H1 (cell line): ENCODE measurements around the gene EEF2. TPM values are rescaled to one million over a fixed set of nuclear protein-coding genes. Genes with fewer than 3 reads are reported as not detected.

Experiments
- CTCF ChIA-PET: fragments of 300-600 bp; sonication (Branson Sonifier 250); formaldehyde crosslinking; loops from one replicate; lab custom pipeline; 2021; ENCODE audit not compliant: partially characterized antibody; lab: Charles Lee
- POLR2A ChIA-PET: fragments of 300-600 bp; sonication (Branson Sonifier 250); formaldehyde crosslinking; loops from one replicate; lab custom pipeline; 2021; ENCODE audit warnings: inconsistent platforms; ENCODE audit not compliant: partially characterized antibody; lab: Charles Lee
- DNase-seq, 2 experiments: peaks; one replicate each; pipeline versions ENCODE4 v3.0.0 to v3.0.0-alpha.2; 2010 to 2022; ENCODE audit warnings: low spot score in 2 of 2, low read depth in 1 of 2, mixed read lengths in 1 of 2
- FAIRE-seq: peaks from 2 replicates; lab custom pipeline; 2011; peaks lifted over from hg19 to GRCh38; lab: Jason Lieb, UNC
- H2AFZ ChIP-seq: 2 replicates; pipeline ENCODE4 v1.8.1; 2012; ENCODE audit warnings: low read length, inconsistent platforms
- H2AK5ac ChIP-seq: 2 replicates; pipeline ENCODE4 v1.6.1; 2013; ENCODE audit warnings: low read depth, low read length
- H2BK120ac ChIP-seq: replicated peaks from 2 replicates; pipeline ENCODE3; 2013; ENCODE audit warnings: low read depth, low read length, inconsistent platforms
- H2BK12ac ChIP-seq: 2 replicates; pipeline ENCODE4 v1.6.1; 2013; ENCODE audit warnings: low read depth, low read length
- H2BK15ac ChIP-seq: 2 replicates; pipeline ENCODE4 v1.6.1; 2013; ENCODE audit warnings: low read length
- H2BK20ac ChIP-seq: 2 replicates; pipeline ENCODE4 v1.6.1; 2013; ENCODE audit warnings: low read length
- H2BK5ac ChIP-seq: 2 replicates; pipeline ENCODE4 v1.6.1; 2013; ENCODE audit warnings: low read depth, low read length
- H3K14ac ChIP-seq: 2 replicates; pipeline ENCODE4 v1.6.1; 2013; ENCODE audit warnings: inconsistent platforms; ENCODE audit not compliant: insufficient read length
- H3K18ac ChIP-seq: 2 replicates; pipeline ENCODE4 v1.6.1; 2013; ENCODE audit warnings: low read length; ENCODE audit errors: extremely low read depth
- H3K23ac ChIP-seq: 2 replicates; pipeline ENCODE4 v1.6.1; 2013; ENCODE audit warnings: inconsistent platforms; ENCODE audit not compliant: insufficient read length
- H3K23me2 ChIP-seq: 2 replicates; pipeline ENCODE4 v1.6.1; 2013; ENCODE audit warnings: low read depth, low read length
- H3K27ac ChIP-seq: 2 replicates; pipeline ENCODE4 v1.6.1; 2011; ENCODE audit warnings: low read depth, low read length, inconsistent platforms
- H3K27me3 ChIP-seq, 4 experiments: replicated peaks in 1 of 4; 1 replicate in 1 of 4; 2 replicates in 3 of 4; pipeline versions ENCODE4 v1.6.1 to v1.8.1; 2011 to 2013; ENCODE audit warnings: low read length in 3 of 4, mild to moderate bottlenecking in 3 of 4, inconsistent platforms in 2 of 4, mixed read lengths in 2 of 4, moderate library complexity in 1 of 4; ENCODE audit not compliant: control insufficient read depth in 3 of 4, insufficient read depth in 3 of 4; ENCODE audit errors: extremely low read depth in 1 of 4
- H3K36me3 ChIP-seq, 4 experiments: 2 replicates each; pipeline versions ENCODE4 v1.6.1 to v1.8.1; 2011 to 2013; ENCODE audit warnings: mild to moderate bottlenecking in 4 of 4, low read length in 3 of 4, moderate library complexity in 2 of 4, control low read depth in 1 of 4, inconsistent platforms in 1 of 4; ENCODE audit not compliant: insufficient read depth in 4 of 4, control insufficient read depth in 2 of 4
- H3K4ac ChIP-seq: replicated peaks from 2 replicates; pipeline ENCODE3; 2013; ENCODE audit warnings: low read length, low read depth, mixed read lengths, inconsistent platforms; ENCODE audit not compliant: insufficient read length
- H3K4me1 ChIP-seq, 4 experiments: replicated peaks in 1 of 4; 1 replicate in 1 of 4; 2 replicates in 3 of 4; pipeline versions ENCODE4 v1.6.1 to v1.8.1; 2011 to 2013; ENCODE audit warnings: low read length in 3 of 4, inconsistent platforms in 2 of 4, mixed read lengths in 1 of 4; ENCODE audit not compliant: insufficient read depth in 4 of 4, control insufficient read depth in 3 of 4
- H3K4me2 ChIP-seq, 2 experiments: 2 replicates each; pipeline versions ENCODE4 v1.6.1 to v1.8.1; 2011 to 2013; ENCODE audit warnings: low read depth in 2 of 2, low read length in 2 of 2, control low read depth in 1 of 2, inconsistent platforms in 1 of 2, mild to moderate bottlenecking in 1 of 2; ENCODE audit not compliant: insufficient read depth in 1 of 2
- H3K4me3 ChIP-seq, 4 experiments: fragments of 200-600, 300-600 bp in 1 of 4; sonication (generic), shearing (Covaris generic), sonication (Bioruptor Twin) in 1 of 4; 2 replicates each; pipeline versions ENCODE4 v1.5.1 to v1.8.1; 2011 to 2016; ENCODE audit warnings: low read length in 4 of 4, low read depth in 3 of 4, control low read depth in 2 of 4, inconsistent platforms in 2 of 4, mild to moderate bottlenecking in 2 of 4, mixed read lengths in 1 of 4, moderate library complexity in 1 of 4; ENCODE audit not compliant: insufficient read depth in 2 of 4; ENCODE audit errors: extremely low read depth in 1 of 4
- H3K56ac ChIP-seq: replicated peaks from 2 replicates; pipeline ENCODE3; 2013; ENCODE audit warnings: low read depth, mild to moderate bottlenecking, mixed read lengths, low read length, inconsistent platforms; ENCODE audit not compliant: insufficient read length
- H3K79me1 ChIP-seq: 2 replicates; pipeline ENCODE4 v1.6.1; 2013; ENCODE audit warnings: low read depth, low read length, control low read depth
- H3K79me2 ChIP-seq, 2 experiments: 2 replicates each; pipeline versions ENCODE4 v1.6.1 to v1.8.1; 2012 to 2013; ENCODE audit warnings: low read length in 2 of 2, mild to moderate bottlenecking in 2 of 2, inconsistent platforms in 1 of 2; ENCODE audit not compliant: insufficient read depth in 2 of 2, control insufficient read depth in 1 of 2
- H3K9ac ChIP-seq, 4 experiments: replicated peaks in 1 of 4; 1 replicate in 1 of 4; 2 replicates in 3 of 4; pipeline versions ENCODE4 v1.6.1 to v1.8.1; 2011 to 2013; ENCODE audit warnings: low read depth in 3 of 4, low read length in 3 of 4, control low read depth in 2 of 4, mild to moderate bottlenecking in 2 of 4, moderate library complexity in 2 of 4, inconsistent platforms in 1 of 4; ENCODE audit errors: extremely low read depth in 1 of 4
- H3K9me3 ChIP-seq, 2 experiments: 2 replicates each; pipeline versions ENCODE4 v1.6.1 to v1.8.1; 2012 to 2013; ENCODE audit warnings: mild to moderate bottlenecking in 2 of 2, moderate library complexity in 2 of 2, control low read depth in 1 of 2, inconsistent platforms in 1 of 2, low read depth in 1 of 2, low read length in 1 of 2, mixed read lengths in 1 of 2; ENCODE audit not compliant: insufficient read depth in 2 of 2
- H4K20me1 ChIP-seq, 2 experiments: replicated peaks in 1 of 2; 2 replicates each; pipeline versions ENCODE3 to v1.8.1; 2011 to 2013; ENCODE audit warnings: inconsistent platforms in 2 of 2, low read length in 2 of 2, mild to moderate bottlenecking in 1 of 2; ENCODE audit not compliant: insufficient read depth in 2 of 2, control insufficient read depth in 1 of 2
- H4K5ac ChIP-seq: 2 replicates; pipeline ENCODE4 v1.6.1; 2013; ENCODE audit warnings: low read length, low read depth, mixed read lengths, inconsistent platforms; ENCODE audit not compliant: insufficient read length
- H4K8ac ChIP-seq: 2 replicates; pipeline ENCODE4 v1.8.0; 2013; ENCODE audit warnings: mild to moderate bottlenecking, moderate library complexity, low read length, inconsistent platforms; ENCODE audit not compliant: insufficient read depth; ENCODE audit errors: extremely low read depth
- H4K91ac ChIP-seq: replicated peaks from 2 replicates; pipeline ENCODE3; 2013; ENCODE audit warnings: low read length, mixed read lengths, inconsistent platforms; ENCODE audit not compliant: insufficient read length
- KDM1A ChIP-seq: fragments of 200-600, 300-600 bp; sonication (generic); IDR thresholded peaks from 2 replicates; pipeline ENCODE4 v1.7.1; 2016; ENCODE audit warnings: mild to moderate bottlenecking, low read length, borderline replicate concordance
- KDM4A ChIP-seq: IDR thresholded peaks from one replicate; pipeline ENCODE4 v1.7.1; 2012; ENCODE audit warnings: low read depth, mild to moderate bottlenecking, moderate library complexity, low read length, inconsistent platforms; ENCODE audit not compliant: severe bottlenecking
- WGBS, 2 experiments: shearing (Covaris generic) in 1 of 2; methylation state at CpG; one replicate each; pipeline versions ENCODE4 v1.1.6 to v1.1.7; 2013 to 2015; ENCODE audit warnings: low lambda C conversion rate in 2 of 2, mixed read lengths in 2 of 2, inconsistent platforms in 1 of 2, low coverage in 1 of 2, missing lambda C conversion rate in 1 of 2; ENCODE audit not compliant: insufficient replicate concordance in 2 of 2, insufficient coverage in 1 of 2, insufficient read length in 1 of 2; ENCODE audit errors: extremely low coverage in 1 of 2, missing lambda C conversion rate in 1 of 2; 5-methylcytosine and 5-hydroxymethylcytosine counted together
- polyA plus RNA-seq, 7 experiments: library from polyadenylated mRNA; depleted of rRNA in 3 of 7; stranded (reverse) in 5 of 7; unstranded in 2 of 7; fragments of >200 nt in 5 of 7; fragments of 200-250 nt in 2 of 7; gene quantifications; 1 replicate in 5 of 7; 2 replicates in 1 of 7; 4 replicates in 1 of 7; pipeline versions ENCODE4 v1.2.1 to v1.2.3, GENCODE V29; 2011 to 2013; ENCODE audit warnings: missing spikeins in 2 of 7, mixed read lengths in 2 of 7
- total RNA-seq: library from RNA; stranded (reverse); fragmentation: NEBNext Ultra II Directional; extraction: Animal tissue kit (Norgen Biotek cat#: 25700); gene quantifications from 2 replicates; pipeline ENCODE4 v1.2.1, GENCODE V29; 2021

EEF2 gene
- total and polyA plus RNA-seq, 2 of the 8 experiments (the other 6 are each of a cell fraction or from before 2014, with no cell fraction given) = 1,554 to 3,380 TPM

DNA sequence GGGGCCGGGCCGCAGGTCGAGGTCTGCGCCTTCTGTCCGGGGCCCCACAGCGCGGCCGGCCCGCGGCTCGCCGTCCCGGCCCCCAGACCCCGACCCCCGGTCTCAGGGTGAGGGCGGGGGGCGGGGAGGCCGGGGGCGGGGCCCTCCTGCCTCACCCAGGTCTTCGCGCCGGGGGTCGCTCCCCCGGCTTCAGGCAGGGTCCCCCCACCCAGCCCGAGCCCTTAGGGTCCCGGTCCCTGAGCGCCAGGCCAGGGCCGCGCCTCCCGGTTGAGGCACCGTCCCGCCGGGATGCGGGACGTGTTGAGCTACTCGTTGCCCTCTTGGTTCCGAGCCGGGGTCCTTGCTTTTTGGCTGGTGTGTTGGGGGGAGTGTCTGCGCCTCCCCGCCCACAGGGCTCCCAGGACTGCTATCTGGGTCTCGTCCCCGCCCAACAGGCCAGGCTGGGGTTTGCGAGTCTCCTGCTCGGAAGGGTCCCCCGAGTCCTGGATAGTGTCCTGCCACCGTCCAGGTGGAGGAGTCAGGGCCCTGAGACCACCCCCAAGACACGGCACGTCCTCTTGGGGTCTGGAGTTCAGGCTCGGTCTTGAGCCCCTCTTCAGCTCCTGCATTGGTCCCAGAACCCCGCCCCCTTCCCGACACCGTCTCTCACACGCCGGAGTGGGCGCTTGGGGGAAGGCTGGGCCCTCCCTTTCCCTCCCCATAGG is 22.7 kb upstream of the EEF2 start:
- Histone ChIP-seq H2BK5ac (peak overlapping the region; percentile 21; the same call in 1 of the 2 replicates), H3K4me1 (peaks cover 2 to 12% (median 5%) of the 10 kb centered on the region in 4 experiments), H3K23me2 (peaks cover 5% of the 10 kb centered on the region), H4K91ac (no peak overlapping the region), H3K56ac (peak overlapping the region; percentile 59), H3K27me3 (no peaks in the 10 kb centered on the region), H3K14ac (no peak overlapping the region), H2BK15ac (no peak overlapping the region), H2BK12ac (no peak overlapping the region), H4K8ac (peak overlapping the region; percentile 94), H3K79me2 (peaks cover 13 to 45% of the 10 kb centered on the region in 2 experiments), H3K9me3 (no peaks in the 10 kb centered on the region), H2AK5ac (no peak overlapping the region), H2BK120ac (no peak overlapping the region), H4K20me1 (peaks cover 16 to 22% of the 10 kb centered on the region in 2 experiments), H3K27ac (no peak overlapping the region; the same call in 1 of the 2 replicates), H3K4ac (no peak overlapping the region), H3K4me3 (peak overlapping the region; percentile 60 to 99 (median 92)), H3K36me3 (peaks cover 0 to 4% (median 2%) of the 10 kb centered on the region in 4 experiments; a peak in 3 of 8 replicates), H3K9ac (peak overlapping the region; percentile 53 to 70 (median 63)), H2AFZ (no peak overlapping the region), H3K23ac (no peak overlapping the region), H3K4me2 (peak overlapping the region; percentile 63 to 96), H3K18ac (no peak overlapping the region; the same call in 1 of the 2 replicates), H4K5ac (peak overlapping the region; percentile 52), H3K79me1 (peaks cover 8% of the 10 kb centered on the region; the same call in 1 of the 2 replicates), H2BK20ac (no peak overlapping the region)
- CTCF ChIA-PET = interaction anchor here (1.0 to 1.5 kb wide), 2 partner anchors 9 to 20 kb away, joined by 3 to 5 read pairs; no protein-coding TSS in a partner anchor
- POLR2A ChIA-PET = interaction anchor here (0.9 to 7.2 kb wide), 15 partner anchors 11 to 132 kb away, joined by 3 to 125 read pairs (median 5); partner anchors contain the start of genes EEF2 and NMRK2
- DNase-seq (peak in 1 of 2 experiments; percentile 55), FAIRE-seq (no peak)
- 0% methylated on average over 22 of the region's 55 CpGs; no CpG with 5 or more reads in 1 of the 2 experiments for WGBS, 2 experiments
- TF ChIP-seq KDM4A (peak; percentile 21), KDM1A (no peak)
